BLaER1 (cell line): ENCODE results near the gene DUSP16.
"Not testable (repeated sequence)": the region's sequence is repeated elsewhere in the genome, so short reads cannot be mapped to it uniquely, and the experiment has no call there.

Source experiments
- H3K27ac ChIP-seq: shearing (Covaris generic); formaldehyde crosslinking; 2 replicates; pipeline ENCODE4 v1.8.1; 2022
- H3K27me3 ChIP-seq: shearing (Covaris generic); formaldehyde crosslinking; 2 replicates; pipeline ENCODE4 v1.8.1; 2022
- H3K36me3 ChIP-seq: shearing (Covaris generic); formaldehyde crosslinking; 2 replicates; pipeline ENCODE4 v1.8.1; 2022
- H3K4me1 ChIP-seq: shearing (Covaris generic); formaldehyde crosslinking; 2 replicates; pipeline ENCODE4 v1.8.1; 2022
- H3K4me2 ChIP-seq: shearing (Covaris generic); formaldehyde crosslinking; 2 replicates; pipeline ENCODE4 v1.8.1; 2022
- H3K4me3 ChIP-seq: shearing (Covaris generic); formaldehyde crosslinking; 2 replicates; pipeline ENCODE4 v1.8.1; 2022
- H3K9ac ChIP-seq: shearing (Covaris generic); formaldehyde crosslinking; 2 replicates; pipeline ENCODE4 v1.8.1; 2022
- H3K9me3 ChIP-seq: shearing (Covaris generic); formaldehyde crosslinking; 2 replicates; pipeline ENCODE4 v1.8.1; 2022
- H4K20me1 ChIP-seq: shearing (Covaris generic); formaldehyde crosslinking; 2 replicates; pipeline ENCODE4 v1.8.1; 2022
- Cebpa-rat ChIP-seq: shearing (Covaris generic); IDR thresholded peaks from 2 replicates; pipeline ENCODE4 v1.8.1; 2022

Gene DUSP16

GRCh38 chr12:12599750-12600643 lies 37.3 kb upstream of the DUSP16 start:
- no peak overlapping the region for H3K9ac ChIP-seq
- no peak overlapping the region for H3K27ac ChIP-seq
- no peaks in the 10 kb centered on the region for H4K20me1 ChIP-seq
- no peaks in the 10 kb centered on the region for H3K36me3 ChIP-seq
- no peak for TF ChIP-seq Cebpa-rat
- H3K9me3 ChIP-seq: no peaks in the 10 kb centered on the region
- H3K4me2 ChIP-seq: no peak overlapping the region
- H3K27me3 ChIP-seq: no peaks in the 10 kb centered on the region
- no peak overlapping the region for H3K4me3 ChIP-seq
- no peaks in the 10 kb centered on the region for H3K4me1 ChIP-seq

- no peaks in the 10 kb centered on the region for H3K9me3 ChIP-seq
- no peak overlapping the region for H3K27ac ChIP-seq
- H3K27me3 ChIP-seq: no peaks in the 10 kb centered on the region
- no peaks in the 10 kb centered on the region for H4K20me1 ChIP-seq
- no peak overlapping the region for H3K4me3 ChIP-seq
- H3K4me1 ChIP-seq: no peaks in the 10 kb centered on the region
- H3K36me3 ChIP-seq: no peaks in the 10 kb centered on the region
- H3K9ac ChIP-seq: no peak overlapping the region
- H3K4me2 ChIP-seq: no peak overlapping the region
- no peak for TF ChIP-seq Cebpa-rat
Measured at GRCh38 chr12:12598864-12599263, 36.2 kb upstream of the DUSP16 start.

GRCh38 chr12:12596598-12596997 lies 33.9 kb upstream of the DUSP16 start:
- not testable (repeated sequence) for H3K4me1 ChIP-seq, H3K4me3 ChIP-seq, H3K9ac ChIP-seq, H3K9me3 ChIP-seq, H3K27me3 ChIP-seq, H3K27ac ChIP-seq, H3K36me3 ChIP-seq, H3K4me2 ChIP-seq, H4K20me1 ChIP-seq

- not testable (repeated sequence) for H3K4me3 ChIP-seq, H3K4me1 ChIP-seq
Measured at GRCh38 chr12:12595929-12596328, 33.3 kb upstream of the DUSP16 start.

GRCh38 chr12:12592930-12593329 lies 30.3 kb upstream of the DUSP16 start:
- no peak for TF ChIP-seq Cebpa-rat
- Histone ChIP-seq H3K36me3 (no peaks in the 10 kb centered on the region), H3K4me2 (no peak overlapping the region), H4K20me1 (no peaks in the 10 kb centered on the region), H3K27ac (no peak overlapping the region), H3K9me3 (no peaks in the 10 kb centered on the region), H3K4me3 (no peak overlapping the region), H3K4me1 (no peaks in the 10 kb centered on the region), H3K9ac (no peak overlapping the region), H3K27me3 (no peaks in the 10 kb centered on the region)

More at GRCh38 chr12:12595929-12596328, 33.3 kb upstream of the DUSP16 start:
- H3K9me3 ChIP-seq, H3K36me3 ChIP-seq, H3K4me2 ChIP-seq, H4K20me1 ChIP-seq, H3K27me3 ChIP-seq, H3K9ac ChIP-seq, H3K27ac ChIP-seq: not testable (repeated sequence)

GRCh38 chr12:12590961-12591360 lies 28.3 kb upstream of the DUSP16 start:
- no peak overlapping the region for H3K4me2 ChIP-seq
- H3K9ac ChIP-seq: no peak overlapping the region
- H4K20me1 ChIP-seq: no peaks in the 10 kb centered on the region
- H3K9me3 ChIP-seq: no peaks in the 10 kb centered on the region
- no peaks in the 10 kb centered on the region for H3K4me1 ChIP-seq
- TF ChIP-seq Cebpa-rat: no peak
- no peak overlapping the region for H3K27ac ChIP-seq
- H3K4me3 ChIP-seq: no peak overlapping the region
- no peaks in the 10 kb centered on the region for H3K27me3 ChIP-seq
- H3K36me3 ChIP-seq: no peaks in the 10 kb centered on the region

- H3K9ac ChIP-seq, H3K4me3 ChIP-seq, H3K4me2 ChIP-seq, H3K27ac ChIP-seq, H3K27me3 ChIP-seq, H3K4me1 ChIP-seq, H3K9me3 ChIP-seq, H3K36me3 ChIP-seq, H4K20me1 ChIP-seq: not testable (repeated sequence)
Measured at GRCh38 chr12:12588436-12588835, 25.8 kb upstream of the DUSP16 start.

- Histone ChIP-seq H3K4me3 (no peak overlapping the region), H3K9ac (no peak overlapping the region), H3K4me1 (no peaks in the 10 kb centered on the region), H3K27me3 (no peaks in the 10 kb centered on the region), H3K9me3 (no peaks in the 10 kb centered on the region), H3K4me2 (no peak overlapping the region), H3K27ac (no peak overlapping the region), H3K36me3 (no peaks in the 10 kb centered on the region), H4K20me1 (no peaks in the 10 kb centered on the region)
- no peak for TF ChIP-seq Cebpa-rat
Measured at GRCh38 chr12:12587878-12588277, 25.2 kb upstream of the DUSP16 start.

GRCh38 chr12:12586879-12587675 lies 24.4 kb upstream of the DUSP16 start:
- H3K4me2 ChIP-seq: no peak overlapping the region
- H3K4me3 ChIP-seq: no peak overlapping the region
- no peaks in the 10 kb centered on the region for H3K9me3 ChIP-seq
- no peak overlapping the region for H3K9ac ChIP-seq
- H3K4me1 ChIP-seq: no peaks in the 10 kb centered on the region
- no peak overlapping the region for H3K27ac ChIP-seq
- TF ChIP-seq Cebpa-rat: no peak
- no peaks in the 10 kb centered on the region for H3K27me3 ChIP-seq
- no peaks in the 10 kb centered on the region for H4K20me1 ChIP-seq
- no peaks in the 10 kb centered on the region for H3K36me3 ChIP-seq

GRCh38 chr12:12585115-12585863 lies 22.6 kb upstream of the DUSP16 start:
- no peaks in the 10 kb centered on the region for H3K9me3 ChIP-seq
- H3K4me2 ChIP-seq: no peak overlapping the region
- no peaks in the 10 kb centered on the region for H3K27me3 ChIP-seq
- no peak overlapping the region for H3K4me3 ChIP-seq
- H3K27ac ChIP-seq: no peak overlapping the region
- no peak overlapping the region for H3K9ac ChIP-seq
- TF ChIP-seq Cebpa-rat: no peak
- H3K4me1 ChIP-seq: no peaks in the 10 kb centered on the region
- H4K20me1 ChIP-seq: no peaks in the 10 kb centered on the region
- no peaks in the 10 kb centered on the region for H3K36me3 ChIP-seq
